HT1080 (cell line): ENCODE measurements around the gene ARL2BP. TPM values are rescaled to one million over a fixed set of nuclear protein-coding genes. Genes with fewer than 3 reads are reported as not detected.
"Not testable (repeated sequence)": the region's sequence is repeated elsewhere in the genome, so short reads cannot be mapped to it uniquely, and the experiment has no call there.

Source experiments
- DNase-seq: peaks from one replicate; pipeline ENCODE4 v3.0.0-alpha.2; 2015; ENCODE audit warnings: low read depth
- polyA plus RNA-seq, 2 experiments: library from polyadenylated mRNA; depleted of rRNA; stranded (reverse); fragments of >200 nt; gene quantifications; 2 replicates each; pipeline ENCODE4 v1.2.3, GENCODE V29; 2015
- total RNA-seq: library from RNA; depleted of rRNA; stranded (reverse); fragments of >200 nt; shearing (Covaris generic); gene quantifications from 2 replicates; pipeline ENCODE4 v1.2.3, GENCODE V29; 2014; rRNA removed

ARL2BP gene
- 55.3 and 70.5 TPM in 2 replicates for total RNA-seq
- 56.5 and 57.4 TPM in 2 replicates for polyA plus RNA-seq (2015; cell fraction: cytosol; rRNA removed)
- polyA plus RNA-seq (2015; cell fraction: nucleus; rRNA removed): 20.0 and 21.6 TPM in 2 replicates

DNA sequence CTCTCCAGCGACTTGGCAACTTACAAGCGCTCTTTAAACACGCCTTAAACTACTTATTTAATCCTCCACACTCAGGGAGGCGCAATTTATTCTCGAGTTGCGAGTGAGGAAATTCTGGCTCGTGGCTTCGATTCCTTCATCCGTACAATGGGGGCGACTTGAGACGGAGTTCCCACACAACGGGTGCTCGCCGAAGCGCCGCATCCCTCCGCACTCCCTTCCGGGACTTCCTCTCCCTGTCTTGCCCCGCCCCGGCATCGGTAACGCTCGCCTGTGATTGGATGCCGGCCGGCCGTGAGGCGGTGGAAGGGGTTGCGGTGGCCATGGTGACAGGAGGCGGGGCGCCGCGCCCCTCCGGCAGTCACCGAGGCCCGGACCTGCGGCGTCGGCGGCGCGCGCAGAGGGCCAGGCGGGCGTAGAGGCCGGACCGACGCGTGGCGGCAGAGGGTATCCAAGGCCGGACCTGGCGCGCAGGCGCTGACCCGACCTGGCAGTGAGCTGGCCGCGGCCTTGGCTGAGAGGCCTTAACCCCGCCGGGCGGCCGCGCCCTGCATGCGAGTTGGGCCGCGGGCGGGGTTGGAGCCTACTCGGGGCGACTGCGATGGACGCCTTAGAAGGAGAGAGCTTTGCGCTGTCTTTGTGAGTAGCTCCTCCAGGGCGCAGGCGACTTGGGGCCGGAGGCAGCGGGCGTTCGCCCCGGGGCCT, at the start of gene ARL2BP:
Gene ARL2BP, plus strand, starts transcription at position 493 of the 705 bp plus-strand sequence. Its CDS starts 109 bp downstream, at position 602.
- peak; percentile 99 for DNase-seq

DNA sequence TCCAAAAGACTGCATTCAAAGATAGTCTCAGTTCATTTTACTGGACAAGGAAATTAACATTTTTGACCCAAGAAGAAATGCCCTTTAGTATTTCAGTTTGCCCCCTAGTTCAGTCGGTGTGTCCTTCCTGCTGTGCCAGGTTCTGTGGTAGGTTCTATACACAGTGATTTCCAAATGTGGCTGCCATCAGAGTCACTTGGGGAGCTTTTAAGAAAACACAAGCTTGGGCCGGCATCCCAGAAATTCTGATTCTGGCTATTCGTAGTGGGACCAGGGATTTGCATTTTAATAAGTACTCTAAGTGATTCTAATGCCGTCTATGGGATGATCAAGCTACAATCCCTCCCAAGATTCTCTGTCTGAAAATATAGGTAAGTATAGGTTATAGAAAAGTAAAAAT, 48.8 kb upstream of the ARL2BP start:
- DNase-seq: no peak

DNA sequence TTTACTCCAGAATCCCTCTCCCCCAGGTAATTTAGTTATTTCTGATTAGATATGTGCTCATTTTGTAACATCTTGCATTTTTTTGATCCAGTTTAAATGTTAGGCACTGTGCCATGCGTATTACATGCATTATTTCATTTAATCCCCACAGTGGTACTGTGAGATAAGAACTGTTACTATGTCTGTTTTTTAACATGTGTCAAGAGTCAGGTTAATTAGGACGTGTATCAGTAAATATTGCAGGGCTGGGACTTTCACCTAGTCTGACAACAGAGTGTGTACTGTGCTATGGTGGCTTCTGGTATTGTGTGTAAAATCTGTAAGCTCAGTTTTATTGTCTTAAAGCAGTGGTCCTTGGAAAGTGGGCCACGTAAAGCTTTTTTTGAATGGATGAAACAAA, 48.3 kb upstream of the ARL2BP start:
- no peak for DNase-seq

DNA sequence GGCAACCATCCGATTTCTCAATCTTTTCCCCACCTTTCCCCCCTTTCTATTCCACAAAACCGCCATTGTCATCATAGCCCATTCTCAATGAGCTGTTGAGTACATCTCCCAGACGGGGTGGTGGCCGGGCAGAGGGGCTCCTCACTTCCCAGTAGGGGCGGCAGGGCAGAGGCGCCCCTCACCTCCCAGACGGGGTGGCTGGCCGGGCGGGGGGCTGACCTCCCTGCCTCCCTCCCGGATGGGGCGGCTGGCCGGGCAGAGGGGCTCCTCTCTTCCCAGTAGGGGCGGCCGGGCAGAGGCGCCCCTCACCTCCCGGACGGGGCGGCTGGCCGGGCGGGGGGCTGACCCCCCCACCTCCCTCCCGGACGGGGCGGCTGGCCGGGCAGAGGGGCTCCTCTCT, 44.7 kb upstream of the ARL2BP start:
- not testable (repeated sequence) for DNase-seq

DNA sequence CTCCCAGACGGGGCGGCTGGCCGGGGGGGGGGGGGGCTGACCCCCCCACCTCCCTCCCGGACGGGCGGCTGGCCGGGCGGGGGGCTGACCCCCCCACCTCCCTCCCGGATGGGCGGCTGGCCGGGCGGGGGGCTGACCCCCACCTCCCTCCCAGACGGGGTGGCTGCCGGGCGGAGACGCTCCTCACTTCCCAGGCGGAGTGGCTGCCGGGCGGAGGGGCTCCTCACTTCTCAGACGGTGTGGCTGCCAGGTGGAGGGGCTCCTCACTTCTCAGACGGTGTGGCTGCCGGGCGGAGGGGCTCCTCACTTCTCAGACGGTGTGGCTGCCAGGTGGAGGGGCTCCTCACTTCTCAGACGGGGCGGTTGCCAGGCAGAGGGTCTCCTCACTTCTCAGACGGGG, 44.1 kb upstream of the ARL2BP start:
- not testable (repeated sequence) for DNase-seq

DNA sequence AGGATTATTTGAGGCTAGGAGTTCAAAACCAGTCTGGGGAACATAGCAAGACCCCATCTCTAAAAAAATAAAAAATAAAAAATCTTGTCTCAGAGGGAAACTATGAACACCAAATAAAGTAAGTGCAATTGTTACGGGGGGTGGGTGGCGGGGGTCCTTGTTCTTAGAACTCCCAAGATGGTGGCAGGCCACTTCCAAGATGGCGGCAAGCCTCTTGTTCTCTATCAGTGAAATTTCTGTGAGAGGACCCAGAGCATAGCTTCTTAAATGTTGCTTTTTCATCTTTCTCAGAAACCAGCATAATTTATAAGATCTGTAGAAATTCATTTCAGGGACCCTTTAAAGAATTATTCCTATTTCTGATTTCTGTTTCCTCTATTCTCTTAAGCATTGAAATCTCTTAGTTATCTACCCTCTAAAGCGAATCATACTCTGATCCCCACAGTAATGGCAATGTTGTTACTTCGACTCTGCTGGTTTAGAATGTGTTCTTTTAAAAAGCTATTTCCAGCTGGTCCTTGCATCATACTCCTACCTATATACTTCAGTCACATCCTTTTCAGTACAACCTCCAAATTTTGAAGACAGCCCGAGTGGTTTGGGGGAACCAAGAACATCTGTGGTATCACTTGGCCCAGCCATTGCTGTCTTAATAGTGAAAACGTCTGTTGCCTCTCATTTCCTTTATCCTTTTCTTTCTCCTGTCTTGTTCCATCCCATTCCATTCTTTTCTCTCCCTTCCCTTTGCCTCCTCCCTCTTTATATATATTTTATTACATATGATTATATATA, 42.8 kb upstream of the ARL2BP start:
- DNase-seq: no peak

DNA sequence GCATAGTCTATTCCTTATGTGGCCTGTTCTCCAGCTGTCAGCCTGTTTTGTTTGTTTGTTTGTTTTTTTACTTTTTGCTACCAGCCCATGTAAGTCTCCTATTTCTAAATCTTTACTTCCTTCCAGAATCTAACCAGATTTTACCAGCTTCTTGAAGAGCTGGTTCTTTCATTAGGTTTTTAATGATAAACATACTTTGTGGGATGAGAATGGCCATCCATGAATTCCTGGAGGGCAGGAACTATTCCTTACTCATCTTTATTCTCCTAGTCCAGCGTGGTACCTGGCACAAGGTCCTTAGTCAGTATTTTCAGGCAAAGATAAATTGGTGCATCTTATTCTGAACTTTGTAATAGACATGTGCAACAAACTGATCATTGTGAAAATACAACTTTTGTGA, 41.6 kb upstream of the ARL2BP start:
- DNase-seq: no peak

DNA sequence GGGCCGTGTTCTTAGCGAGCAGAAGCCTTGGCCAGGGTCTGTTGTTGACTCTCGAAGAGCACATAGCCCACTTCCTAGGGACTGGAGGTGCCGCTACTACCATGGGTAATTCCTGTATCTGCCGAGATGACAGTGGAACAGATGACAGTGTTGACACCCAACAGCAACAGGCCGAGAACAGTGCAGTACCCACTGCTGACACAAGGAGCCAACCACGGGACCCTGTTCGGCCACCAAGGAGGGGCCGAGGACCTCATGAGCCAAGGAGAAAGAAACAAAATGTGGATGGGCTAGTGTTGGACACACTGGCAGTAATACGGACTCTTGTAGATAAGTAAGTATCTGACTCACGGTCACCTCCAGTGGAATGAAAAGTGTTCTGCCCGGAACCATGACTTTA, 40.4 kb upstream of the ARL2BP start:
- DNase-seq: no peak

DNA sequence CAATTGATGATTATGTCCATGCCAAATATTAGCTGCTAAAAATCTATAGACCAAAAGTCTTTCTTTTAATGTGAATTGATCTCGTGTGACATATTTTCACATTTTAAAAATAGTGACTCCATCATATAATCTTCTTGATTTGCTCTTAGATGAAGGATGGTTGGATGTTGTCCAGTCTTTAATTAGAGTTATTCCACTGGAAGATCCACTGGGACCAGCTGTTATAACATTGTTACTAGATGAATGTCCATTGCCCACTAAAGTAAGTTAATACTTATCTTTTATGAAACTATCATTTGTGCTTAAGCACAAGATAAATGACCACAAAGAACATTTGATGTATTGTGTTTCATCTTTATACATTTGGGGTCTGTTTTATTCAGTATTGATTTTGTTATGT, 36.1 kb upstream of the ARL2BP start:
- no peak for DNase-seq

DNA sequence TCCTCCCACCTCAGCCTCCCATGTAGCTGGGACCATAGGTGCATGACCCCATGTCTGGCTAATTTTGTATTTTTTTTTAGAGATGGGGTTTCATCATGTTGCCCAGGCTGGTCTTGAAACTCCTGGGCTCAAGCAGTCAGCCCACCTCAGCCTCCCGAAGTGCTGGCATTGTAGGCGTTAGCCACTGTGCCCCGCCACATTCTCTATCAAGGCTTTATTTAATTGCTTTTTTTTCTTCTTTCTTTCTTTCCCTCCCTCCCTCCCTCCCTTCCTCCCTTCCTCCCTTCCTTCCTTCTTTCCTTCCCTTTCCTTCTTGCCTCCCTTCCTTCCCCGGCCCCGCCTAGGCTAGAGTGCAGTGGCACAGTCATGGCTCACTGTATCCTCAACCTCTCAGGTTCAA, 35.3 kb upstream of the ARL2BP start:
- no peak for DNase-seq

DNA sequence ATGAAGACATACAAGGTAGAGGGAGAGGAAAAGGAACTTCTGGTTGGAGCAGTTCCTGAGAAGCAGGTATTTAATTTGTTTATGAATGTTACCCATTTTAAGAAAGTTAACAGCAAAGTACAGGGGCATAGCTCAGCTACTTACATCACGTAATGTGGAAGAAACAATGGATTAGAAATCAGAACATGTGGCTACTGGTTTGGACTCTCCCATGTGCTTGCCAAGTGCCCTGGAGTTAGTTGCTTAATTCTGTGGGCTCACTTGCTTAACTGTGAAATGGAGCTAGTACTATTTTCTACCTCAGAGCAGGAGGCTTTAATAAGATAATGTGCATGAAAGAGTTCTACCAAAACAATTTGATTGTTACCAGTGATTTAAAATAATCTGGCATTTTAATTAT, 31.6 kb upstream of the ARL2BP start:
- DNase-seq: no peak

DNA sequence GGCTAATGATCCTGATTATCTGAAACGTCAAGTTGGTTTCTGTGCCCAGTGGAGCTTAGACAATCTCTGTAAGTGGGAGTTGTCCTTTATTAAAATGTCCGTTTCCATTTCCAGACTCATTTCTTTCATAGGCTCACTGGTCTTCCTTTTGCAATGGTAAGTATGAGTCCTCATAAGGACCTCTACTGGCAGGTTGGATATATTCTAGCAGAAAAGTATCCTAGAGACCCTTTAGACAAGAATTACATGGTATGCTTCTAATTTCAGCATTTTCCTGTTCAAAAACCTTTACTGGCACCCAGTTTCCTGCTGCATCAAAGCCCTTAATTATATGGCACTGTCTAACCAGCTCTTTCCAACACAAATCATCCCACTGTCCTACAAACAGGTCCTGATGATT, 28.1 kb upstream of the ARL2BP start:
- DNase-seq: no peak

DNA sequence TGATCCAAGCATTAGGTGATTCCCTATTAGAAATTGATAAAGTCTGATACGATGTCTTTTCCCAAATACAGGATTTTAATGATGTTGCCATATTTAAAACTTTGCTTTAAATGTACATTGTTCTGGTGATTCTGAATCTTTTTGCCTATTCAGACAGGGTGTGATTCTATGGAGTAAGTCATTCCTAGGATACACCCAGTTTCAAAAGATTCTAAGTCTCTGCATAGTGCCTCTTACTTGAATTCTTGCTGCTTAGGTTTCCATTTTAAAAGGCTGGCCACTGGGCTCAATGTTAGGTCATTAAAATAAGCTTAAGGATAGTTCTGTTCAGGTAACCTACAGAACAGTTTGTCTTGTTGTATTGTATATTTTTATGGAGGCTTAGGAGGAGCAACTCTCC, 22.0 kb upstream of the ARL2BP start:
- DNase-seq: no peak

DNA sequence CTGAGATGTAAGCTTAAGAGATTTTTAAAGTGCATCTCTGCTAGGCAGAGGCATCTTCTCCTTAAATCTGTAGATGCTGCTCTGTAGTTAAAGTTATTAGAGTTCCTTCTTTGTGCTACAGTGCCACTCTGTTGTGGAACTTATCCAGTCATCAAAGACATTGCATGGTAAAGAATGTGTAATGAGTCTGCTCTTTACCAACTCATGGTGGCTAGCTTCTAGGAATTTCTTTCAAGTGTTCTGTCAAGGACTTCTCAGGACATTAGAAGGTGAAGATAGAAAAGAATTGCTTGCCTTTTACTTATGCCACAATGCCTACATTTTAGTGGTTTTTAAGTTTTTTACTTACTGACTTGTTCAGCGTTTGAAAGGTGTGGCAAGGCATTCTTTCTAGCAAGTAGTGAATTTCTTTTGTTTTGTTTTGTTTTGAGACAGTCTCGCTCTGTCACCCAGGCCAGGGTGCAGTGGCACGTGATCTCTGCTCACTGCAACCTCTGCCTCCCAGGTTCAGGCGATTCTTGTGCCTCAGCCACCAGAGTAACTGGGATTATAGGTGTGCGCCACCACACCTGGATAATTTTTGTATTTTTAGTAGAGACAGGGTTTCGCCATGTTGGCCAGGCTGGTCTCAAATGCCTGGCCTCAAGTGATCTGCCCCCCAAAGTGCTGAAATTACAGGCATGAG, 20.3 kb upstream of the ARL2BP start:
- DNase-seq: no peak

DNA sequence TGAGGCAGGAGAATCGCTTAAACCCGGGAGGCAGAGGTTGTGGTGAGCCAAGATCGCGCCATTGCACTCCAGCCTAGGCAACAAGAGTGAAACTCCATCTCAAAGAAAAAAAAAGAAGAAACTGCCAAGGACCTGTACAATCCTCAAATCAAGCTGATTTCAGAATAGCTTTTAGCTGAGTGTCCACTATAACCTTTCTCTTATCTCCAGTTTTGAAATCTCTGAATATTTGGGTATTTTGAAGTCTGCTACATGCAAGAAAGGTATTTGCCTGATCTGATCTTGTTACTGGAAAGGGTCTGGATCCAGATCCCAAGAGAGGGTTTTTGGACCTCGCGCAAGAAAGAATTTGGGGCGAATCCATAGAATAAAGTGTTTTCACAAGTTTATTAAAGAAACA, 19.1 kb upstream of the ARL2BP start:
- no peak for DNase-seq

DNA sequence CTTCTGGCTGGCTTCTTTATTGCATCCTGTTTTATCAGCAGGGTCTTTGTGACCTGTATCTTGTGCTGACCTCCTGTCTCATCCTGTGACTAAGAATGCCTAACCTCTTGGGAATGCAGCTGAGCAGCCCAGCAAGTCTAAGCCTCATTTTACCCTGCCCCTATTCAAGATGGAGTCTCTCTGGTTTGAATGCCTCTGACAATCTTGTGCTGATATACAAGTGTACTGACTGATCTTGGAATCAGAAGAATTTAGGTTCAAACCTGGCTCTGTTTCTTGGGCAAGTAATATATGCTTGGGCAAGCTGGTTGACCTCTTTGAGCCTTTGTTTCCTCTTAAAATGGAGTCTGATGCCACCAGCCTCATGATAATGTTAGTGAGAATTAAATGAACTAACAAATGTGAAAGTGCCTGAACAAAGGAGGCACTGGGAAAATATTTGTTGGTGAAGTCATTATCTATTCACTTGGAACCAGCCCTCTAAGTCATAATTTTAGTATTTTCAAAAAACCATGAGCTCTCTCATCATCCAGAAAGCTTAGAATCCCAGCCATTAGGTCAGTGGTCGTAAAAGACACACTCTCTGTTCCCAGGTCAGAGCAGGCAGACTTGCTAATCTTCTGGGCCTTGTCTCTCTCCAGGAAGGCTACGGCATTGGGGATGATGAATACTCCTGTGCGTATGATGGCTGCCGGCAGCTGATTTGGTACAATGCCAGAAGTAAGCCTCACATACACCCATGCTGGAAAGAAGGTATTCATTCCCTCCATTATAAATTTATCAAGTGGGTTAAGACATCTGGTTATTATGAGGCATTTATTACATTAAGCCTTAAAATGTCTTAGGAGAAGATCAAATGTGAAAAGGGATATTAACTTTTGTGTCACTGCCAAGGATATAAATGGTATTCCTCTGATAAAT, 18.1 kb upstream of the ARL2BP start:
- DNase-seq: no peak

DNA sequence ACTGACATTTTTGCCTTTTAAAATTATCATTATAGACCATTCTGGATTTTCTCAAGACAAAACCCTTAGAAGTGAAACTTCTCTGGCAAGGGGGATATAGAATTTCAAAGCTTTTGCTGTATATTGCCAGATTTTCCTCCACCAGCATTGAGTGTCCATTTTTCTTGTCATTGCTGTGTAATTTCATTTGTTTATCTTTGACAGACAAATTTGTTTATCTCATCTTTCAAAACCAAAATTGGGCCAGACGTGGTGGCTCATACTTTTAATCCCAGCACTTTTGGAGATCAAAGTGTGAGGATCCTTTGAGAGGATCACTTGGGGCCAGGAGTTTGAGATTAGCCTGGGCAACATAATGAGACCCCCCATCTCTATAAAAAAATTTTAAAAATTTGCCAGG, 16.0 kb upstream of the ARL2BP start:
- DNase-seq: no peak

DNA sequence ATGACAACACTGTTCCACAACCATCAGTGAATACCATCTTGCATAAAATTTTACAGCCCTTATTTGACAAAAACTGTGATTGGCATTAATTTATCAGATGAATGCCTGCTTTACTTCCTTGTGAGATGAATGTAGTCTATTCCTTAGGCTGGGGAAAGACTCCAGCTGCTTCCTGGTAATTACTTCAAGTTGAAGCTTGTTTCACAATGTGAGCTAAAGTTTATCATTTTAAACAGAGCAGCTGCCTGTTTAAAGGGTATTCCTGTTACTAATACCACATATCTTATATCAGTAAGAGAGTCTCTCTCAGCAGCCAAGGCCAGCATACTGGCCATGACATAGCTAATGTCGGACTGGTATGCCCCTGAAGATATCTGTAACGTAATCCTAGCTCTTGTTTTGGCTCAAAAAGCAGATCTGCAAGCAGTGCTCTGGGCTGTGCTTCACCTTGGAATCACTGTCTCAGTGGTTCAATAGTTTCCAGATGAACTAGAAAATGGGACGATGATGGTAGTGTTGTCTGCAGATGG, 13.2 kb upstream of the ARL2BP start:
- DNase-seq: no peak

DNA sequence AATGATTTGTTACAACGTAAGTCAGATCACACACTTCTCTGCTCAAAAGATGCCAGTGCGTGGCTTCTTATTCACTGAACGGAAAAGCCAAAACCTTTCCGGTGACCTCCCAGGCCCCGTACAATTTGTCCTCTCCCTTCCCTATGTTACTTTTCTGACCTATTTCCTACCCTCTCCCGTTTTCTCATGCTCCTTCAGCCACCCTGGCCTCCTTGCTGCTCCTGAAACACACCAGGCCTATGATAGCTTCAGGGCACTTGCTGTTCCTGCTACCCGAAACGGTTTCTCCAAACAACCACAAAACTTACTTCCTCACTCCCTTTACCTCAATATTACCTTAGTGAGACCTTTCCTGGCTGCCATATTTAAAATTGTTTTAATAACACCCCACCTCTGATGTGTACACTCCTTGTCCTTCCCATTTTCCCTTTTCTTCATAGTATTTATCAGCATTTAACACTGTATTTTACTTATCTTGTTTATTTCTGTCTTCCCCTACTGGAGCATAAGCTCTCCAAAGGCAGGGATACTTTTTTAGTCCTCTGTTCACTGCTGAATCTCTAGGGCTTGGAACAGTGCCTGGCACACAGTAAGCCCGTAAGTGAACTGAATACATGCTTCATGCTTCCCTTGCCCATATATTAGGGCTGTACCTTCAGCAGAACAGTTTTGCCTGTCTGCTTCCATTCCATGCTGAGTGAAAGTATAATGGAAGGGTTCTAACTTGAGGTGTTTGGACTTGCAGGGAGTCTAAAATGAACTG, 10.9 kb upstream of the ARL2BP start:
- DNase-seq: no peak

DNA sequence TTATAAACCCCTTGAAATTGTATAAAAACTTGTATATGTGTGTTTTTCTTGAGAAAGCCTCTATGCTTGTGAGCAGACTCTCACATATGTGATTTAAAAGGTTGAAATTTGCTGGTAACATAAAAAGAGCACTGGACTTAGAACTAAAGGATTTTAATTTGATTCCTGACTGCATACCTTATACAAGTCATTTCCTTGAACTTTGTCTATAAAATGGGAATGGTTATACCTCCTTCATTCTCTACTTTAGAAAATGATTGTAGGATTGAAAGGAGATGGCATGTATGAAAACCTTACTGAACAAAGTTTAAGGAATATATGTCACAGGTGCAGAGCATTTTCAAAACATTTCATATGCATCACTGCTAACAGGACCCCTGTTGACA, 10.4 kb upstream of the ARL2BP start:
- DNase-seq: no peak
